ENCODE results near the gene EXOSC5. TPM values are rescaled to one million over a fixed set of nuclear protein-coding genes. Genes with fewer than 3 reads are reported as not detected.

The EXOSC5 gene
- total RNA-seq, 1 experiment from 2014 or later, result 58.7 TPM

- H3K4ac ChIP-seq (ENCODE audit: low read depth, low read length), result no peak overlapping the region
- no peaks in the 10 kb centered on the region; a peak in 1 of 7 replicates for H3K36me3 Mint-ChIP-seq (ENCODE audit: insufficient read depth in 1 of 3, low read depth in 3 of 3)
- no peaks in the 10 kb centered on the region for H3K79me1 ChIP-seq (ENCODE audit: insufficient read depth, low read depth, low read length, poor library complexity, severe bottlenecking)
- no peak overlapping the region for H2BK15ac ChIP-seq (ENCODE audit: low read depth, low read length)
- peak overlapping the region; percentile 73 for H3K4me2 ChIP-seq (ENCODE audit: insufficient read depth, insufficient read length, low read length)
- H3K27me3 Mint-ChIP-seq (ENCODE audit: low read depth), result no peaks in the 10 kb centered on the region
- no peak for TF ChIP-seq CTCF (conservative IDR thresholded peaks at IDR 0.05)
- no peak overlapping the region for H3K27ac ChIP-seq (ENCODE audit: insufficient read length, low read depth, low read length)
- no peaks in the 10 kb centered on the region for H3K79me2 ChIP-seq (ENCODE audit: insufficient read depth, low read length)
- no peak overlapping the region for H2BK5ac ChIP-seq (ENCODE audit: insufficient read length, low read length)
- no peak overlapping the region for H2AFZ ChIP-seq (ENCODE audit: low read length)
- H3T11ph ChIP-seq (ENCODE audit: low read length), result no peak overlapping the region
- no peak overlapping the region for H2BK120ac ChIP-seq (ENCODE audit: low read depth, low read length, poor library complexity, severe bottlenecking)
- H3K9me3 ChIP-seq (ENCODE audit: control insufficient read depth, low read depth, low read length), result no peaks in the 10 kb centered on the region
- H2AK5ac ChIP-seq (ENCODE audit: insufficient read length, low read length), result no peak overlapping the region
- H2BK20ac ChIP-seq (ENCODE audit: low read depth, low read length, poor library complexity, severe bottlenecking), result no peak overlapping the region
- no peak overlapping the region for H2BK12ac ChIP-seq (ENCODE audit: insufficient read length, low read depth, low read length)
- no peaks in the 10 kb centered on the region for H4K20me1 ChIP-seq (ENCODE audit: control insufficient read depth, insufficient read depth, insufficient read length)
- peaks cover 8% of the 10 kb centered on the region for H3K23me2 ChIP-seq (ENCODE audit: insufficient read length, low read depth, low read length, poor library complexity, severe bottlenecking)
- no peak overlapping the region for H3K18ac ChIP-seq (ENCODE audit: insufficient read length, low read depth, low read length)
- H3K9me3 Mint-ChIP-seq, result no peaks in the 10 kb centered on the region
- H3K27me3 ChIP-seq (ENCODE audit: insufficient read depth, low read length), result no peaks in the 10 kb centered on the region
- no peak overlapping the region for H3K56ac ChIP-seq (ENCODE audit: insufficient read length, low read depth, low read length)
- H3K9ac ChIP-seq (ENCODE audit: extremely low read depth, insufficient read length, low read length), result peak overlapping the region; percentile 23
- H3K4me1 Mint-ChIP-seq, result peaks cover 2 to 8% of the 10 kb centered on the region in 2 experiments; a peak in 2 of 4 replicates
- no peak overlapping the region for H3K23ac ChIP-seq (ENCODE audit: insufficient read length, low read depth, low read length)
- no peak overlapping the region for H4K8ac ChIP-seq (replicated peaks; ENCODE audit: insufficient read length, low read depth, low read length)
- no peaks in the 10 kb centered on the region for H3K4me1 ChIP-seq (ENCODE audit: insufficient read depth, low read length)
- H3K14ac ChIP-seq (ENCODE audit: insufficient read depth, low read length), result no peak overlapping the region
- H3K27ac Mint-ChIP-seq, result peak overlapping the region in 1 of 3 experiments; percentile 100; a peak in 1 of 7 replicates
- H4K5ac ChIP-seq (ENCODE audit: insufficient read length, low read depth, low read length), result no peak overlapping the region
- no peak for DNase-seq
- no peak overlapping the region for H4K91ac ChIP-seq (ENCODE audit: insufficient read length, low read depth, low read length)
- WGBS (ENCODE audit: extremely low coverage, insufficient read length, low lambda C conversion rate), result no CpG with 5 or more reads among the region's 6 CpGs
- H3K4me3 Mint-ChIP-seq, result peak overlapping the region; percentile 93 to 94
These were observed 33.8 kb downstream of the EXOSC5 start for GRCh38 chr19:41363371-41363752.
